Glomerular endothelial cell (primary cell): ENCODE measurements around the gene EMILIN2. TPM values are rescaled to one million over a fixed set of nuclear protein-coding genes. Genes with fewer than 3 reads are reported as not detected.
"Not testable (repeated sequence)": the region's sequence is repeated elsewhere in the genome, so short reads cannot be mapped to it uniquely, and the experiment has no call there.

Experiments
- DNase-seq: peaks from one replicate; pipeline ENCODE4 v3.0.0-alpha.2; 2011; ENCODE audit warnings: low read depth, low spot score; ENCODE audit errors: extremely low read depth
- total RNA-seq: library from RNA; depleted of rRNA; stranded (reverse); fragments of >200 nt; gene quantifications from 2 replicates; pipeline ENCODE4 v1.2.3, GENCODE V29; 2015

EMILIN2 gene
- total RNA-seq, 1 donor from 2014 or later, result 9.9 TPM

- DNase-seq, result no peak
Observed at GRCh38 chr18:2843146-2843545, 3.7 kb upstream of the EMILIN2 start.

GRCh38 chr18:2845172-2845571 lies 1.6 kb upstream of the EMILIN2 start:
- no peak for DNase-seq

- no peak for DNase-seq
Observed at GRCh38 chr18:2847317-2848246, 776 bp downstream of the EMILIN2 start.

GRCh38 chr18:2848247-2849246 lies 1.7 kb downstream of the EMILIN2 start:
- DNase-seq, result no peak

- no peak for DNase-seq
Observed at GRCh38 chr18:2850816-2851215, 4.0 kb downstream of the EMILIN2 start.

- DNase-seq, result no peak
Observed at GRCh38 chr18:2851771-2852170, 5.0 kb downstream of the EMILIN2 start.

GRCh38 chr18:2852460-2852859 lies 5.7 kb downstream of the EMILIN2 start:
- DNase-seq, result not testable (repeated sequence)

- DNase-seq, result no peak
Observed at GRCh38 chr18:2853173-2853925, 6.5 kb downstream of the EMILIN2 start.

GRCh38 chr18:2853926-2854664 lies 7.3 kb downstream of the EMILIN2 start:
- no peak for DNase-seq

GRCh38 chr18:2854875-2855274 lies 8.1 kb downstream of the EMILIN2 start:
- DNase-seq, result no peak

- no peak for DNase-seq
Observed at GRCh38 chr18:2855560-2856350, 8.9 kb downstream of the EMILIN2 start.

- DNase-seq, result no peak
Observed at GRCh38 chr18:2856547-2857170, 9.9 kb downstream of the EMILIN2 start.

- DNase-seq, result no peak
Observed at GRCh38 chr18:2857491-2858131, 10.8 kb downstream of the EMILIN2 start.

- DNase-seq, result not testable (repeated sequence)
Observed at GRCh38 chr18:2860397-2860796, 13.6 kb downstream of the EMILIN2 start.

- DNase-seq, result not testable (repeated sequence)
Observed at GRCh38 chr18:2863997-2864396, 17.2 kb downstream of the EMILIN2 start.

GRCh38 chr18:2866465-2866864 lies 19.7 kb downstream of the EMILIN2 start:
- DNase-seq, result not testable (repeated sequence)

- DNase-seq, result no peak
Observed at GRCh38 chr18:2869207-2869606, 22.4 kb downstream of the EMILIN2 start.

GRCh38 chr18:2871111-2871720 lies 24.4 kb downstream of the EMILIN2 start:
- DNase-seq, result no peak
